Measurements from ENCODE around the gene SMAD6.

SMAD6 gene

GRCh38 chr15:66789029-66790025, 87.3 kb downstream of the SMAD6 start:
- H3K79me2 ChIP-seq (ENCODE audit: control insufficient read depth, low read length), result no peaks in the 10 kb centered on the region
- no peak overlapping the region for H3K4me3 ChIP-seq (ENCODE audit: low read length)
- no peaks in the 10 kb centered on the region for H3K9me3 ChIP-seq (ENCODE audit: control insufficient read depth, insufficient read depth, low read length)
- TF ChIP-seq CTCF (IDR thresholded peaks at IDR 0.05; ENCODE audit: low read depth, low read length, poor library complexity, severe bottlenecking) (peak; percentile 59), EZH2phosphoT487 (IDR thresholded peaks at IDR 0.05; ENCODE audit: borderline replicate concordance, low read length) (no peak)
- H3K4me1 ChIP-seq (ENCODE audit: control insufficient read depth, low read length), result no peaks in the 10 kb centered on the region
- no peaks in the 10 kb centered on the region for H4K20me1 ChIP-seq (ENCODE audit: control insufficient read depth, insufficient read depth, low read depth, low read length)
- H3K27me3 ChIP-seq (ENCODE audit: control insufficient read depth, low read length), result no peaks in the 10 kb centered on the region
- no peak overlapping the region for H3K4me2 ChIP-seq (ENCODE audit: low read length)
- no peaks in the 10 kb centered on the region for H3K36me3 ChIP-seq (ENCODE audit: control insufficient read depth, low read length)
- H3K27ac ChIP-seq (ENCODE audit: low read depth, low read length), result no peak overlapping the region
- no peaks in the 10 kb centered on the region for H3F3A ChIP-seq (ENCODE audit: control insufficient read depth, insufficient read depth)
- H3K9me2 ChIP-seq (replicated peaks; ENCODE audit: control insufficient read depth, low read length), result no peaks in the 10 kb centered on the region

GRCh38 chr15:66795851-66796250, 93.8 kb downstream of the SMAD6 start:
- no peak overlapping the region for H3K4me3 ChIP-seq (ENCODE audit: low read length)
- no peaks in the 10 kb centered on the region for H3K79me2 ChIP-seq (ENCODE audit: control insufficient read depth, low read length)
- no peaks in the 10 kb centered on the region for H3F3A ChIP-seq (ENCODE audit: control insufficient read depth, insufficient read depth)
- H3K36me3 ChIP-seq (ENCODE audit: control insufficient read depth, low read length), result no peaks in the 10 kb centered on the region
- H3K27me3 ChIP-seq (ENCODE audit: control insufficient read depth, low read length), result no peaks in the 10 kb centered on the region
- no peaks in the 10 kb centered on the region for H4K20me1 ChIP-seq (ENCODE audit: control insufficient read depth, insufficient read depth, low read depth, low read length)
- no peak for TF ChIP-seq EZH2phosphoT487 (IDR thresholded peaks at IDR 0.05; ENCODE audit: borderline replicate concordance, low read length)
- TF ChIP-seq CTCF (IDR thresholded peaks at IDR 0.05; ENCODE audit: low read depth, low read length, poor library complexity, severe bottlenecking), result no peak
- H3K4me2 ChIP-seq (ENCODE audit: low read length), result no peak overlapping the region
- no peaks in the 10 kb centered on the region for H3K9me3 ChIP-seq (ENCODE audit: control insufficient read depth, insufficient read depth, low read length)
- H3K4me1 ChIP-seq (ENCODE audit: control insufficient read depth, low read length), result no peaks in the 10 kb centered on the region
- H3K9me2 ChIP-seq (replicated peaks; ENCODE audit: control insufficient read depth, low read length), result no peaks in the 10 kb centered on the region
- no peak overlapping the region for H3K27ac ChIP-seq (ENCODE audit: low read depth, low read length)

- no peaks in the 10 kb centered on the region for H3K79me2 ChIP-seq (ENCODE audit: control insufficient read depth, low read length)
- H3K27ac ChIP-seq (ENCODE audit: low read depth, low read length), result no peak overlapping the region
- H3K4me2 ChIP-seq (ENCODE audit: low read length), result no peak overlapping the region
- no peaks in the 10 kb centered on the region for H3K9me3 ChIP-seq (ENCODE audit: control insufficient read depth, insufficient read depth, low read length)
- no peaks in the 10 kb centered on the region for H3K4me1 ChIP-seq (ENCODE audit: control insufficient read depth, low read length)
- no peaks in the 10 kb centered on the region for H3K27me3 ChIP-seq (ENCODE audit: control insufficient read depth, low read length)
- TF ChIP-seq CTCF (IDR thresholded peaks at IDR 0.05; ENCODE audit: low read depth, low read length, poor library complexity, severe bottlenecking) (no peak), EZH2phosphoT487 (IDR thresholded peaks at IDR 0.05; ENCODE audit: borderline replicate concordance, low read length) (no peak)
- H3K9me2 ChIP-seq (replicated peaks; ENCODE audit: control insufficient read depth, low read length), result no peaks in the 10 kb centered on the region
- H4K20me1 ChIP-seq (ENCODE audit: control insufficient read depth, insufficient read depth, low read depth, low read length), result no peaks in the 10 kb centered on the region
- no peaks in the 10 kb centered on the region for H3F3A ChIP-seq (ENCODE audit: control insufficient read depth, insufficient read depth)
- no peaks in the 10 kb centered on the region for H3K36me3 ChIP-seq (ENCODE audit: control insufficient read depth, low read length)
- H3K4me3 ChIP-seq (ENCODE audit: low read length), result no peak overlapping the region
Measured at GRCh38 chr15:66796343-66796742, 94.3 kb downstream of the SMAD6 start.

Data from DOHH2 (cell line).